CD14-positive monocyte (primary cell): Measurements from ENCODE around the gene RILP. TPM values are rescaled to one million over a fixed set of nuclear protein-coding genes. Genes with fewer than 3 reads are reported as not detected.

Experiments
- DNase-seq, 3 donors: peaks; one replicate each; pipeline ENCODE4 v3.0.0-alpha.2; 2011 to 2022
- H2AFZ ChIP-seq: 2 replicates; pipeline ENCODE4 v1.6.0; 2012; ENCODE audit warnings: mild to moderate bottlenecking, low read depth, low read length, inconsistent platforms; ENCODE audit not compliant: insufficient read depth, poor library complexity, severe bottlenecking
- H3K27ac ChIP-seq, 2 donors: 1 replicate in 1 of 2; 2 replicates in 1 of 2; pipeline ENCODE4 v1.5.1; 2012 to 2013; ENCODE audit warnings: low read length in 2 of 2, control low read depth in 1 of 2, inconsistent platforms in 1 of 2, low read depth in 1 of 2, mild to moderate bottlenecking in 1 of 2
- H3K27me3 ChIP-seq, 2 donors: one replicate each; pipeline versions ENCODE4 v1.6.0 to v1.6.1; 2011 to 2013; ENCODE audit warnings: low read length in 2 of 2; ENCODE audit not compliant: control insufficient read depth in 2 of 2, insufficient read depth in 2 of 2
- H3K36me3 ChIP-seq, 2 donors: replicated peaks in 1 of 2; 1 replicate in 1 of 2; 2 replicates in 1 of 2; pipeline versions ENCODE4 v1.5.1 to v1.6.1; 2012 to 2013; ENCODE audit warnings: low read length in 2 of 2, control low read depth in 1 of 2, inconsistent platforms in 1 of 2, mild to moderate bottlenecking in 1 of 2; ENCODE audit not compliant: insufficient read depth in 2 of 2, control insufficient read depth in 1 of 2
- H3K4me1 ChIP-seq, 2 donors: 1 replicate in 1 of 2; 2 replicates in 1 of 2; pipeline versions ENCODE4 v1.5.1 to v1.6.1; 2012 to 2013; ENCODE audit warnings: low read length in 2 of 2, control low read depth in 1 of 2, inconsistent platforms in 1 of 2, mild to moderate bottlenecking in 1 of 2, moderate library complexity in 1 of 2; ENCODE audit not compliant: insufficient read depth in 2 of 2, control insufficient read depth in 1 of 2
- H3K4me2 ChIP-seq: replicated peaks from 2 replicates; pipeline ENCODE3; 2012; ENCODE audit warnings: low read length, moderate library complexity, mild to moderate bottlenecking; ENCODE audit not compliant: poor library complexity, severe bottlenecking; ENCODE audit errors: extremely low read depth
- H3K4me3 ChIP-seq, 3 experiments: fragments of 200-600 bp in 1 of 3; sonication (generic) in 1 of 3; replicated peaks in 1 of 3; 1 replicate in 2 of 3; 2 replicates in 1 of 3; pipeline ENCODE4 v1.5.1; 2011 to 2013; ENCODE audit warnings: low read length in 3 of 3, mild to moderate bottlenecking in 3 of 3, control low read depth in 2 of 3, low read depth in 2 of 3, inconsistent platforms in 1 of 3, moderate library complexity in 1 of 3
- H3K79me2 ChIP-seq: 2 replicates; pipeline ENCODE4 v1.6.0; 2012; ENCODE audit warnings: mild to moderate bottlenecking, control low read depth, inconsistent platforms, low read length, moderate library complexity; ENCODE audit not compliant: insufficient read depth
- H3K9ac ChIP-seq: 2 replicates; pipeline ENCODE4 v1.6.0; 2017; ENCODE audit warnings: low read length, mild to moderate bottlenecking; ENCODE audit not compliant: insufficient read depth, poor library complexity, severe bottlenecking
- H3K9me3 ChIP-seq, 2 donors: replicated peaks in 1 of 2; 1 replicate in 1 of 2; 2 replicates in 1 of 2; pipeline versions ENCODE4 v1.5.1 to v1.6.1; 2012 to 2013; ENCODE audit warnings: low read length in 2 of 2, control low read depth in 1 of 2; ENCODE audit not compliant: control insufficient read depth in 1 of 2, insufficient read depth in 1 of 2
- H4K20me1 ChIP-seq: 2 replicates; pipeline ENCODE4 v1.6.0; 2012; ENCODE audit warnings: mild to moderate bottlenecking, low read length, control low read depth, moderate library complexity; ENCODE audit not compliant: insufficient read depth
- H3K27ac Mint-ChIP-seq, 7 donors: one replicate each; pipeline ENCODE4 v1.8.0; 2020; ENCODE audit warnings: mild to moderate bottlenecking in 7 of 7, mixed read lengths in 7 of 7, moderate library complexity in 6 of 7, inconsistent platforms in 2 of 7
- H3K27me3 Mint-ChIP-seq, 3 donors: one replicate each; pipeline ENCODE4 v1.8.0; 2021 to 2022; ENCODE audit warnings: low read depth in 3 of 3, mild to moderate bottlenecking in 3 of 3, mixed read lengths in 3 of 3, moderate library complexity in 3 of 3, inconsistent platforms in 1 of 3
- H3K36me3 Mint-ChIP-seq, 2 donors: one replicate each; pipeline ENCODE4 v1.8.0; 2020; ENCODE audit warnings: mixed read lengths in 2 of 2, inconsistent platforms in 1 of 2, mild to moderate bottlenecking in 1 of 2
- H3K4me1 Mint-ChIP-seq: one replicate; pipeline ENCODE4 v1.8.0; 2020; ENCODE audit warnings: mild to moderate bottlenecking, mixed read lengths
- H3K4me3 Mint-ChIP-seq, 2 donors: one replicate each; pipeline ENCODE4 v1.8.0; 2020; ENCODE audit warnings: mild to moderate bottlenecking in 2 of 2, mixed read lengths in 2 of 2, moderate library complexity in 1 of 2
- H3K9me3 Mint-ChIP-seq, 7 donors: one replicate each; pipeline ENCODE4 v1.8.0; 2020 to 2022; ENCODE audit warnings: mixed read lengths in 7 of 7, mild to moderate bottlenecking in 6 of 7, moderate library complexity in 6 of 7, inconsistent platforms in 2 of 7
- CTCF ChIP-seq: fragments of 200-600 bp; IDR thresholded peaks from one replicate; pipeline ENCODE4 v1.8.0; 2022; ENCODE audit warnings: antibody characterized with exemption, mild to moderate bottlenecking
- WGBS: methylation state at CpG from one replicate; pipeline ENCODE4 v1.1.5; 2013; ENCODE audit warnings: missing lambda C conversion rate; ENCODE audit not compliant: insufficient coverage; 5-methylcytosine and 5-hydroxymethylcytosine counted together
- intact Hi-C, 2 donors: fragments of 100-400 bp; cut with micrococcal nuclease; formaldehyde crosslinking; loops; one replicate each; pipeline versions ENCODE4 v1.15.0 to v1.15.1; 2023
- polyA plus RNA-seq, 3 donors: library from polyadenylated mRNA; depleted of rRNA in 1 of 3; unstranded in 2 of 3; stranded (reverse) in 1 of 3; fragments of 300-500 nt in 2 of 3; fragments of >200 nt in 1 of 3; fragmentation: Illumina TruSeq in 2 of 3; gene quantifications; 1 replicate in 2 of 3; 2 replicates in 1 of 3; pipeline ENCODE4 v1.2.3, GENCODE V29; 2012 to 2021

RILP gene
- polyA plus RNA-seq, 3 donors, result 23.8 to 49.5 (median 49.4) TPM

GRCh38 chr17:1648963-1649843, 463 bp downstream of the RILP start:
- Mint-ChIP-seq H3K27ac (peak overlapping the region in 5 of 7 donors; percentile 45 to 88 (median 74)), H3K9me3 (peaks cover 0 to 2% (median 0%) of the 10 kb centered on the region in 7 donors), H3K4me3 (peak overlapping the region; percentile 82 to 88), H3K36me3 (peaks cover 49 to 60% of the 10 kb centered on the region in 2 donors), H3K4me1 (peaks cover 50% of the 10 kb centered on the region), H3K27me3 (peaks cover 0 to 17% (median 3%) of the 10 kb centered on the region in 3 donors)
- peak overlapping the region; percentile 87 for H3K4me2 ChIP-seq
- WGBS, result under 1% methylated on average over 91 of the region's 100 CpGs
- H3K4me3 ChIP-seq, result peak overlapping the region; percentile 53 to 80 (median 63)
- peak overlapping the region; percentile 91 for H3K9ac ChIP-seq
- DNase-seq, result peak; percentile 93 to 98 (median 96)
- peaks cover 37 to 38% of the 10 kb centered on the region in 2 donors for H3K36me3 ChIP-seq
- intact Hi-C loops, result loop anchor here (2.0 to 10.0 kb wide), 7 partner anchors 20 to 746 kb away; partner anchors contain the start of genes SLC43A2 (in 1 of the 2) and TLCD2 (in 1 of the 2)
- H4K20me1 ChIP-seq, result peaks cover 23% of the 10 kb centered on the region
- H3K27me3 ChIP-seq, result no peaks in the 10 kb centered on the region
- H3K27ac ChIP-seq, result peak overlapping the region; percentile 76 to 90
- H3K4me1 ChIP-seq, result peaks cover 49 to 60% of the 10 kb centered on the region in 2 donors
- H3K9me3 ChIP-seq, result no peaks in the 10 kb centered on the region
- peak overlapping the region; percentile 84 for H2AFZ ChIP-seq
- no peaks in the 10 kb centered on the region for H3K79me2 ChIP-seq
- peak; percentile 91 for TF ChIP-seq CTCF

- H3K4me3 ChIP-seq, result peak overlapping the region; percentile 57 to 80 (median 66)
- Mint-ChIP-seq H3K9me3 (peaks cover 0 to 3% (median 0%) of the 10 kb centered on the region in 7 donors), H3K27me3 (peaks cover 0 to 20% (median 3%) of the 10 kb centered on the region in 3 donors), H3K27ac (peak overlapping the region in 6 of 7 donors; percentile 71 to 89 (median 77)), H3K4me3 (peak overlapping the region; percentile 82 to 88), H3K4me1 (peaks cover 54% of the 10 kb centered on the region), H3K36me3 (peaks cover 43 to 52% of the 10 kb centered on the region in 2 donors)
- peaks cover 28 to 29% of the 10 kb centered on the region in 2 donors for H3K36me3 ChIP-seq
- under 1% methylated on average over 54 of the region's 54 CpGs for WGBS
- H3K27ac ChIP-seq, result peak overlapping the region; percentile 73 to 76
- no peak for TF ChIP-seq CTCF
- peak overlapping the region; percentile 84 for H2AFZ ChIP-seq
- peaks cover 54 to 68% of the 10 kb centered on the region in 2 donors for H3K4me1 ChIP-seq
- H3K9ac ChIP-seq, result peak overlapping the region; percentile 66
- no peaks in the 10 kb centered on the region for H3K79me2 ChIP-seq
- no peaks in the 10 kb centered on the region for H3K9me3 ChIP-seq
- no peaks in the 10 kb centered on the region for H3K27me3 ChIP-seq
- peak in 1 of 3 donors; percentile 49 for DNase-seq
- H3K4me2 ChIP-seq, result peak overlapping the region; percentile 87
- intact Hi-C loops, result loop anchor here (2.0 to 10.0 kb wide), 7 partner anchors 20 to 746 kb away; partner anchors contain the start of genes SLC43A2 (in 1 of the 2) and TLCD2 (in 1 of the 2)
- H4K20me1 ChIP-seq, result peaks cover 20% of the 10 kb centered on the region
These were observed 1.3 kb downstream of the RILP start for GRCh38 chr17:1648173-1648962.
